BLaER1 treated with 17β-estradiol and CSF1 and Interleukin-3, amounts not matched to agents 10 nM and 100 nM (cell line): ENCODE measurements around the gene RNLS.

Source experiments
- H3K27ac ChIP-seq, 11 experiments: shearing (Covaris generic); formaldehyde crosslinking; 2 replicates each; pipeline ENCODE4 v1.8.1; 2022
- H3K27me3 ChIP-seq, 11 experiments: shearing (Covaris generic); formaldehyde crosslinking; 2 replicates each; pipeline ENCODE4 v1.8.1; 2022
- H3K36me3 ChIP-seq, 11 experiments: shearing (Covaris generic); formaldehyde crosslinking; 2 replicates each; pipeline ENCODE4 v1.8.1; 2022
- H3K4me1 ChIP-seq, 10 experiments: shearing (Covaris generic); formaldehyde crosslinking; 2 replicates each; pipeline ENCODE4 v1.8.1; 2022
- H3K4me2 ChIP-seq, 11 experiments: shearing (Covaris generic); formaldehyde crosslinking; 2 replicates each; pipeline ENCODE4 v1.8.1; 2022
- H3K4me3 ChIP-seq, 10 experiments: shearing (Covaris generic); formaldehyde crosslinking; 2 replicates each; pipeline ENCODE4 v1.8.1; 2022
- H3K9ac ChIP-seq, 11 experiments: shearing (Covaris generic); formaldehyde crosslinking; 2 replicates each; pipeline ENCODE4 v1.8.1; 2022
- H3K9me3 ChIP-seq, 11 experiments: shearing (Covaris generic); formaldehyde crosslinking; replicated peaks in 1 of 11; 2 replicates each; pipeline ENCODE4 v1.8.1; 2022
- H4K20me1 ChIP-seq, 11 experiments: shearing (Covaris generic); formaldehyde crosslinking; 2 replicates each; pipeline ENCODE4 v1.8.1; 2022
- Cebpa-rat ChIP-seq, 11 experiments: shearing (Covaris generic); IDR thresholded peaks; 2 replicates each; pipeline ENCODE4 v1.8.1; 2022

Gene RNLS

DNA sequence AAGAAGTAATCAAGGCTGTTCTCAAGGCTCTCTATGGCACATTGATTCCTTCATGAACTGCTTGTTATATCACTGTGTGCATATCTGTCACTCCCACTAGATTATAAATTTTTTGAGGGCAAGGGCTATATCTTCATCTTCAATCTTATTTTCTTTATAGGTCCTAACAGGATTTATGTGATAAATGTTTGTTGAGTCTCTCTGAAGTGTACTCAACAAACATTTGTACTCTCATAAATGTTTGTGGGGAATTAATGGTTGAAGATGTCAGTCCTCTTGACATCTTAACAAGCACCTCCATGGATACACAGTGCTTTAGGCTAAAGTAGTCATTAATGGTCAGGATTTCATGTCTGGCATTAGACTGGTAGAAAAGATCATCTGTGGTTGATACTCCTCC lies 143.2 kb downstream of the RNLS start:
- H3K27me3 ChIP-seq = no peaks in the 10 kb centered on the region
- H3K9me3 ChIP-seq = peaks cover 0 to 13% (median 4%) of the 10 kb centered on the region in 11 experiments; a peak in 5 of 22 replicates
- no peak overlapping the region for H3K9ac ChIP-seq
- H3K4me1 ChIP-seq = no peaks in the 10 kb centered on the region
- H3K36me3 ChIP-seq = no peaks in the 10 kb centered on the region
- H3K4me2 ChIP-seq = no peak overlapping the region
- no peak for TF ChIP-seq Cebpa-rat (IDR thresholded peaks at IDR 0.05)
- H4K20me1 ChIP-seq = no peaks in the 10 kb centered on the region
- H3K4me3 ChIP-seq = no peak overlapping the region
- H3K27ac ChIP-seq = no peak overlapping the region

DNA sequence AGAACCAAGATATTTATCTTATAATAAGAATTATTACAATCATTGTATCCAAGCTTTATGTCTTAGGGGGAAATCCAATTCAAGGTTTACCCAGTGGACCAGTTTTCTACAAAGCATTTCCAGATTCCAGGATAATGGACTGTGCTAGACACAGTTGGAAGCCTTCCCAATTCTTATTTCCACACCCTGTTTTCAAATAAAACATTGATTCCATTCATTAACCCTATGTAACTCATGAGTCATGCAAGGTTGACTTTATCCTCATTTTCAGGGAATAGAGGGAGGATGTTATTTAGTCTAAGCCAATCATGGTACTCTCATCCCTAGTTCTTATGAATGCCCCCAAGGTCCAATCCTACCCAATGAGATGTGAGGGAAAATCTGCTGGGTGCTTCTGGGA lies 145.7 kb downstream of the RNLS start:
- H3K4me2 ChIP-seq = no peak overlapping the region
- 0 out of 22 replicates have a peak, but pooled peaks cover 0 to under 1% (median 0%) of the 10 kb centered on the region in 11 experiments for H3K9me3 ChIP-seq
- no peaks in the 10 kb centered on the region for H3K27me3 ChIP-seq
- H3K4me1 ChIP-seq = no peaks in the 10 kb centered on the region
- H3K27ac ChIP-seq = no peak overlapping the region
- no peak for TF ChIP-seq Cebpa-rat (IDR thresholded peaks at IDR 0.05)
- no peak overlapping the region for H3K9ac ChIP-seq
- H4K20me1 ChIP-seq = no peaks in the 10 kb centered on the region
- no peak overlapping the region for H3K4me3 ChIP-seq
- H3K36me3 ChIP-seq = no peaks in the 10 kb centered on the region

- no peak overlapping the region for H3K4me2 ChIP-seq
- no peaks in the 10 kb centered on the region for H3K4me1 ChIP-seq
- no peaks in the 10 kb centered on the region for H3K36me3 ChIP-seq
- no peak overlapping the region for H3K27ac ChIP-seq
- no peaks in the 10 kb centered on the region for H3K27me3 ChIP-seq
- no peaks in the 10 kb centered on the region for H3K9me3 ChIP-seq
- TF ChIP-seq Cebpa-rat (IDR thresholded peaks at IDR 0.05) = no peak
- no peak overlapping the region for H3K4me3 ChIP-seq
- no peaks in the 10 kb centered on the region for H4K20me1 ChIP-seq
- no peak overlapping the region for H3K9ac ChIP-seq
These were observed 149.4 kb downstream of the RNLS start for GRCh38 chr10:88433565-88434186.

GRCh38 chr10:88431103-88431502 lies 152.0 kb downstream of the RNLS start:
- TF ChIP-seq Cebpa-rat (IDR thresholded peaks at IDR 0.05) = no peak
- H3K27ac ChIP-seq = no peak overlapping the region
- H3K27me3 ChIP-seq = no peaks in the 10 kb centered on the region
- no peaks in the 10 kb centered on the region for H3K36me3 ChIP-seq
- H3K4me3 ChIP-seq = no peak overlapping the region
- no peaks in the 10 kb centered on the region for H3K9me3 ChIP-seq
- H3K4me1 ChIP-seq = no peaks in the 10 kb centered on the region
- no peaks in the 10 kb centered on the region for H4K20me1 ChIP-seq
- H3K9ac ChIP-seq = no peak overlapping the region
- no peak overlapping the region for H3K4me2 ChIP-seq

DNA sequence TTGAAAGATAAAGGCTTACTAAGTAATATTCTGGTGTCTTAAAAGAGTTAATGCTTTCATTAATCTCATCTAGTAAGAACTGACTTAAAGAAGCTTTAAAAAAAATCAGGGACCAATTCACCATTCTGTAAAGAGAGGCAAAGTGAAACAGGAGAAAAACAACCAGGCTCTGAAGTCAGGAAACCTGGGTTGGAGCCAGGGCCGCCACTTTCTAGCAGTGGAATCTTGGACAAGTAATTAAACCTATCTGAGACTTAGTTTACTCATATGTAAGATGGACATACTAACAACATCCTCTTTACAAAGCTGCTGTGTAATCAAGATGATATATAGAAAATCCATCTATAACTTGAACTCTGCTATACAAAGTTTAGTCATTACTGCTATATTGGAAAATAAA lies 154.1 kb downstream of the RNLS start:
- H3K36me3 ChIP-seq = no peaks in the 10 kb centered on the region
- no peaks in the 10 kb centered on the region for H3K9me3 ChIP-seq
- no peak overlapping the region for H3K9ac ChIP-seq
- no peak overlapping the region for H3K27ac ChIP-seq
- H3K4me3 ChIP-seq = no peak overlapping the region
- no peak for TF ChIP-seq Cebpa-rat (IDR thresholded peaks at IDR 0.05)
- H4K20me1 ChIP-seq = no peaks in the 10 kb centered on the region
- no peak overlapping the region for H3K4me2 ChIP-seq
- H3K4me1 ChIP-seq = no peaks in the 10 kb centered on the region
- no peaks in the 10 kb centered on the region for H3K27me3 ChIP-seq

- no peaks in the 10 kb centered on the region for H3K27me3 ChIP-seq
- H3K4me1 ChIP-seq = no peaks in the 10 kb centered on the region
- H3K4me2 ChIP-seq = no peak overlapping the region
- no peaks in the 10 kb centered on the region for H4K20me1 ChIP-seq
- no peak for TF ChIP-seq Cebpa-rat (IDR thresholded peaks at IDR 0.05)
- H3K27ac ChIP-seq = no peak overlapping the region
- no peak overlapping the region for H3K9ac ChIP-seq
- H3K9me3 ChIP-seq = no peaks in the 10 kb centered on the region
- H3K4me3 ChIP-seq = no peak overlapping the region
- no peaks in the 10 kb centered on the region for H3K36me3 ChIP-seq
These were observed 154.7 kb downstream of the RNLS start for GRCh38 chr10:88428442-88428841.

DNA sequence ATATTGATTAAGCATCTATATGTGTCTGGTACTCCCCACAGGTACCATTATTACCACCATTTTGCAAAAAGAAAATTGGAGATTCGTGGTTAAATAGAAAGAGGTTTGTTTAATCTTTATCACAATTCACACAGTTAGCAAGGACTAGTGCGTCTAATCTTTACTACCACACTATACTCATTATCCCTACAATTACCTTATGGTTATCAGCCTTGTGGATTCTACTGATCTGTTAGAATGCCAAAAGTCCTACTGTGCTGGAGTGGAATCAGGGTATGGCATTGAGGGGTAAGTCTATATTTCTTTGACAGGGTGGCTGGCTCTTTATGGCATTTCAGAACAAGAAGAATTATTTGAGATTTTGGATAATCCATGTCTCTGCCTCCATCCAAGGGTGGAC lies 156.1 kb downstream of the RNLS start:
- Histone ChIP-seq H3K4me1 (no peaks in the 10 kb centered on the region), H3K4me3 (no peak overlapping the region), H4K20me1 (no peaks in the 10 kb centered on the region), H3K4me2 (no peak overlapping the region), H3K36me3 (no peaks in the 10 kb centered on the region), H3K27me3 (no peaks in the 10 kb centered on the region), H3K9ac (no peak overlapping the region), H3K9me3 (no peaks in the 10 kb centered on the region), H3K27ac (no peak overlapping the region)
- no peak for TF ChIP-seq Cebpa-rat (IDR thresholded peaks at IDR 0.05)

- no peak for TF ChIP-seq Cebpa-rat (IDR thresholded peaks at IDR 0.05)
- no peaks in the 10 kb centered on the region for H3K9me3 ChIP-seq
- no peaks in the 10 kb centered on the region for H3K27me3 ChIP-seq
- no peak overlapping the region for H3K9ac ChIP-seq
- H3K4me1 ChIP-seq = no peaks in the 10 kb centered on the region
- no peak overlapping the region for H3K4me2 ChIP-seq
- H3K27ac ChIP-seq = no peak overlapping the region
- H3K36me3 ChIP-seq = no peaks in the 10 kb centered on the region
- H4K20me1 ChIP-seq = no peaks in the 10 kb centered on the region
- no peak overlapping the region for H3K4me3 ChIP-seq
These were observed 158.2 kb downstream of the RNLS start for GRCh38 chr10:88424881-88425280.

DNA sequence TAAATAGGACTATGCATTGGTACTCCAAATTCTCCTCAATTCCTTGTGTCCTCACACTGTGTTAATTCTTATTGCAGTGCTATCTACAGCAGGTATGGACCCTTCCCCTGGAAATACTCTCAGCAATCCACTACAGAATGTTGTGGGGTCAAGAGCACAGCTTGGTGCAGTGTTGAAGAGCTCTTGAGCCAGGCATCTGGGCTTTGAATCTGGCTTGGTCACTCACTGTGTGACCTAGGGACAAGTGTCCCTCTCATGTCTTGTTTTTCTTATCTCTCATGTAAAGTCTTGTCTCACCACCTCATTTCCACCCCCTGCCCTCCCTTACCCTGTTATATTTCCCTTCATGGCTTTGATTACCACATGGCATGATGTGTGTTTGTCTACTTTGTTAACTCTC lies 159.4 kb downstream of the RNLS start:
- TF ChIP-seq Cebpa-rat (IDR thresholded peaks at IDR 0.05) = no peak
- Histone ChIP-seq H3K4me1 (no peaks in the 10 kb centered on the region), H3K27ac (no peak overlapping the region), H4K20me1 (no peaks in the 10 kb centered on the region), H3K36me3 (no peaks in the 10 kb centered on the region), H3K27me3 (no peaks in the 10 kb centered on the region), H3K4me2 (no peak overlapping the region), H3K9me3 (no peaks in the 10 kb centered on the region), H3K9ac (no peak overlapping the region), H3K4me3 (no peak overlapping the region)

DNA sequence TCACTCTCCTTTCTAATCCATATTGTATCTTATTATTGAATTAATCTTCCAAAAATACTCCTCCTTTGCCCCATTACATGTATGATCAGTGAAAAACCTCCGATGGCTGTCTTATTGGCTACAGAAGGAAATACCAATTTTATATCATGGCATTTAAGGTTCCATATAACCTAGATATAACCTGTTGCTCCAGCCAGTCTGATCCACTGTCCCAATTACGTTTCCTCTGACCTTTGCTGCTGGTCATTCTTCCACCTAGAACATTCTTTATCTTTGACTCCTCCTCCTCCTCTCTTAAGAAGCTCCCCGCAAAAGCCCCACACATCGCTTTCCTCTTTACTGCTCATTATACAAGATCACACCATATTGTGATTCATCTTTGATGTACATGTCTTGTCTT lies 161.5 kb downstream of the RNLS start:
- Histone ChIP-seq H3K9ac (no peak overlapping the region), H3K9me3 (no peaks in the 10 kb centered on the region), H3K4me2 (no peak overlapping the region), H3K4me3 (no peak overlapping the region), H4K20me1 (no peaks in the 10 kb centered on the region), H3K36me3 (no peaks in the 10 kb centered on the region), H3K27me3 (no peaks in the 10 kb centered on the region), H3K4me1 (no peaks in the 10 kb centered on the region), H3K27ac (no peak overlapping the region)
- no peak for TF ChIP-seq Cebpa-rat (IDR thresholded peaks at IDR 0.05)
